GM23338 (cell line): ENCODE measurements around the gene ANKRD1. TPM values are rescaled to one million over a fixed set of nuclear protein-coding genes. Genes with fewer than 3 reads are reported as not detected.

Source experiments
- ATAC-seq: fragments of 200-7000 bp; cut with Tn5 transposase; 3 replicates; pipeline ENCODE4 v1.9.1; 2020
- DNase-seq: peaks from one replicate; pipeline ENCODE4 v3.0.0-alpha.2; 2015; ENCODE audit warnings: low spot score
- H2AFZ ChIP-seq: fragments of 200-600 bp; sonication (generic); 2 replicates; pipeline ENCODE4 v1.8.0; 2016; ENCODE audit warnings: antibody characterized with exemption, mild to moderate bottlenecking, moderate library complexity
- H3F3A ChIP-seq: fragments of 200-600 bp; sonication (generic); replicated peaks from 2 replicates; pipeline ENCODE4 v1.8.0; 2017; ENCODE audit warnings: antibody characterized with exemption, mixed run types, low read depth
- H3K27ac ChIP-seq: fragments of 200-600 bp; sonication (generic); 2 replicates; pipeline ENCODE4 v1.6.1; 2016; ENCODE audit warnings: low read depth
- H3K27me3 ChIP-seq: fragments of 200-600 bp; sonication (generic); 2 replicates; pipeline ENCODE4 v1.8.0; 2016; ENCODE audit warnings: mild to moderate bottlenecking, mixed run types, moderate library complexity; ENCODE audit not compliant: insufficient read depth
- H3K36me3 ChIP-seq: fragments of 200-600 bp; sonication (generic); 2 replicates; pipeline ENCODE4 v1.8.0; 2016; ENCODE audit warnings: mild to moderate bottlenecking; ENCODE audit not compliant: insufficient read depth
- H3K4me1 ChIP-seq: fragments of 200-600 bp; sonication (generic); 2 replicates; pipeline ENCODE4 v1.8.0; 2016; ENCODE audit warnings: mild to moderate bottlenecking, moderate library complexity; ENCODE audit not compliant: insufficient read depth
- H3K4me2 ChIP-seq: fragments of 200-600 bp; sonication (generic); 2 replicates; pipeline ENCODE4 v1.7.1; 2017; ENCODE audit warnings: mixed run types
- H3K4me3 ChIP-seq: fragments of 200-600 bp; sonication (generic); 2 replicates; pipeline ENCODE4 v1.6.1; 2016; ENCODE audit warnings: mixed run types
- H3K79me2 ChIP-seq: fragments of 200-600 bp; sonication (generic); replicated peaks from 2 replicates; pipeline ENCODE4 v1.8.0; 2017; ENCODE audit warnings: mild to moderate bottlenecking; ENCODE audit not compliant: insufficient read depth
- H3K9me2 ChIP-seq: fragments of 200-600 bp; sonication (generic); 2 replicates; pipeline ENCODE4 v1.8.0; 2017; ENCODE audit not compliant: insufficient read depth
- H4K20me1 ChIP-seq: fragments of 200-600 bp; sonication (generic); replicated peaks from 2 replicates; pipeline ENCODE4 v1.8.0; 2017; ENCODE audit warnings: mild to moderate bottlenecking; ENCODE audit not compliant: insufficient read depth
- H3K27ac Mint-ChIP-seq: 2 replicates; pipeline ENCODE4 v1.8.0; 2020; ENCODE audit warnings: inconsistent platforms, mild to moderate bottlenecking, moderate library complexity, mixed read lengths
- H3K27me3 Mint-ChIP-seq: 3 replicates; pipeline ENCODE4 v1.8.0; 2022; ENCODE audit warnings: low read depth, mild to moderate bottlenecking, moderate library complexity, mixed read lengths, inconsistent platforms; ENCODE audit not compliant: insufficient read depth, poor library complexity
- H3K36me3 Mint-ChIP-seq: 3 replicates; pipeline ENCODE4 v1.8.0; 2021; ENCODE audit warnings: low read depth, mild to moderate bottlenecking, inconsistent platforms, moderate library complexity, mixed read lengths
- H3K4me1 Mint-ChIP-seq: 3 replicates; pipeline ENCODE4 v1.8.0; 2020; ENCODE audit warnings: mild to moderate bottlenecking, inconsistent platforms, mixed read lengths
- H3K4me3 Mint-ChIP-seq: 3 replicates; pipeline ENCODE4 v1.8.0; 2021; ENCODE audit warnings: moderate library complexity, mild to moderate bottlenecking, inconsistent platforms, mixed read lengths
- H3K9me3 Mint-ChIP-seq: 3 replicates; pipeline ENCODE4 v1.8.0; 2020; ENCODE audit warnings: moderate library complexity, mild to moderate bottlenecking, inconsistent platforms, mixed read lengths
- ETS1 ChIP-seq: IDR thresholded peaks from 2 replicates; pipeline ENCODE4 v1.6.1; 2016; ENCODE audit warnings: antibody characterized with exemption
- EZH2 ChIP-seq: fragments of 200-600 bp; sonication (generic); IDR thresholded peaks from one replicate; pipeline ENCODE4 v1.8.0; 2017; ENCODE audit warnings: antibody characterized with exemption, mild to moderate bottlenecking, low read depth; ENCODE audit not compliant: unreplicated experiment
- NANOG ChIP-seq: IDR thresholded peaks from 2 replicates; pipeline ENCODE4 v1.6.1; 2016; ENCODE audit warnings: antibody characterized with exemption, borderline replicate concordance
- ZNF462 ChIP-seq: fragments of 250-450 bp; sonication (Bioruptor Pico); IDR thresholded peaks from 2 replicates; pipeline ENCODE4 v1.5.0; 2020; ENCODE audit warnings: mild to moderate bottlenecking, moderate library complexity
- polyA plus RNA-seq: library from polyadenylated mRNA; unstranded; fragments of >200 nt; fragmentation: Nextera tagmentation; extraction: Ambion mirVana; gene quantifications from 2 replicates; pipeline ENCODE4 v1.2.1, GENCODE V29; 2016
- total RNA-seq: library from RNA; depleted of rRNA; stranded (reverse); fragments of >200 nt; shearing (Covaris generic); gene quantifications from 2 replicates; pipeline ENCODE4 v1.2.3, GENCODE V29; 2014

ANKRD1 gene
- total and polyA plus RNA-seq, 2 experiments from 2014 or later, result 0.10 TPM; not detected in 1

- TF ChIP-seq ZNF462 (CRISPR knock-in tag) (no peak), ETS1 (no peak)
Observed at GRCh38 chr10:90885176-90885575, 35.7 kb downstream of the ANKRD1 start (continued).

GRCh38 chr10:90884431-90884830, 36.5 kb downstream of the ANKRD1 start:
- Histone ChIP-seq H2AFZ (no peak overlapping the region), H3K4me3 (no peak overlapping the region), H3K36me3 (peaks cover 35% of the 10 kb centered on the region), H3K9me2 (no peaks in the 10 kb centered on the region), H3K79me2 (no peaks in the 10 kb centered on the region), H3K4me1 (no peaks in the 10 kb centered on the region), H3K27ac (no peak overlapping the region), H3F3A (no peaks in the 10 kb centered on the region), H3K4me2 (no peak overlapping the region), H4K20me1 (peaks cover 16% of the 10 kb centered on the region), H3K27me3 (no peaks in the 10 kb centered on the region)
- TF ChIP-seq EZH2 (no peak), NANOG (no peak), ZNF462 (CRISPR knock-in tag) (no peak)
- peaks cover 58% of the 10 kb centered on the region for H3K36me3 Mint-ChIP-seq
- ATAC-seq (no peak), DNase-seq (no peak)
- H3K4me3 Mint-ChIP-seq, result no peak overlapping the region
- peaks cover 2% of the 10 kb centered on the region for H3K27me3 Mint-ChIP-seq
- no peak overlapping the region for H3K27ac Mint-ChIP-seq
- no peaks in the 10 kb centered on the region for H3K4me1 Mint-ChIP-seq
- no peaks in the 10 kb centered on the region for H3K9me3 Mint-ChIP-seq
